Coronary artery (tissue), 2 donors: ENCODE results near the gene SLC6A11.

Experiments
- DNase-seq: peaks from one replicate; pipeline ENCODE4 v3.0.0-alpha.2; 2017; ENCODE audit warnings: low spot score
- H3K27ac ChIP-seq, 2 donors: fragments of 200-600 bp; sonication (generic); one replicate each; pipeline ENCODE4 v1.5.1; 2016 to 2019
- H3K4me3 ChIP-seq: fragments of 200-600 bp; sonication (generic); 2 replicates; pipeline ENCODE4 v1.5.1; 2016; ENCODE audit warnings: mild to moderate bottlenecking, moderate library complexity
- CTCF ChIP-seq: fragments of 200-600 bp; sonication (generic); IDR thresholded peaks from one replicate; pipeline ENCODE4 v1.5.1; 2019; ENCODE audit warnings: antibody characterized with exemption

Gene SLC6A11

GRCh38 chr3:10942690-10943205 lies 126.7 kb downstream of the SLC6A11 start:
- no peak for TF ChIP-seq CTCF
- no peak for DNase-seq
- no peak overlapping the region for H3K4me3 ChIP-seq
- H3K27ac ChIP-seq = no peak overlapping the region

- no peak for DNase-seq
- TF ChIP-seq CTCF = no peak
- Histone ChIP-seq H3K27ac (no peak overlapping the region), H3K4me3 (no peak overlapping the region)
Measured at GRCh38 chr3:10944866-10945265, 128.8 kb downstream of the SLC6A11 start.

- DNase-seq = no peak
- no peak overlapping the region for H3K4me3 ChIP-seq
- TF ChIP-seq CTCF = peak; percentile 84
- H3K27ac ChIP-seq = no peak overlapping the region
Measured at GRCh38 chr3:10945683-10946287, 129.8 kb downstream of the SLC6A11 start.

- Histone ChIP-seq H3K27ac (no peak overlapping the region), H3K4me3 (no peak overlapping the region)
- DNase-seq = no peak
- no peak for TF ChIP-seq CTCF
Measured at GRCh38 chr3:10946526-10946925, 130.5 kb downstream of the SLC6A11 start.

- TF ChIP-seq CTCF = no peak
- DNase-seq = no peak
- Histone ChIP-seq H3K27ac (no peak overlapping the region), H3K4me3 (no peak overlapping the region)
Measured at GRCh38 chr3:10948326-10948725, 132.3 kb downstream of the SLC6A11 start.

GRCh38 chr3:10949197-10949596 lies 133.2 kb downstream of the SLC6A11 start:
- TF ChIP-seq CTCF = no peak
- H3K27ac ChIP-seq = no peak overlapping the region
- H3K4me3 ChIP-seq = no peak overlapping the region
- DNase-seq = no peak
